ENCODE results near the gene GBGT1. TPM values are rescaled to one million over a fixed set of nuclear protein-coding genes. Genes with fewer than 3 reads are reported as not detected.

Gene GBGT1
- total RNA-seq, 1 experiment from 2014 or later = 16.5 TPM

DNA sequence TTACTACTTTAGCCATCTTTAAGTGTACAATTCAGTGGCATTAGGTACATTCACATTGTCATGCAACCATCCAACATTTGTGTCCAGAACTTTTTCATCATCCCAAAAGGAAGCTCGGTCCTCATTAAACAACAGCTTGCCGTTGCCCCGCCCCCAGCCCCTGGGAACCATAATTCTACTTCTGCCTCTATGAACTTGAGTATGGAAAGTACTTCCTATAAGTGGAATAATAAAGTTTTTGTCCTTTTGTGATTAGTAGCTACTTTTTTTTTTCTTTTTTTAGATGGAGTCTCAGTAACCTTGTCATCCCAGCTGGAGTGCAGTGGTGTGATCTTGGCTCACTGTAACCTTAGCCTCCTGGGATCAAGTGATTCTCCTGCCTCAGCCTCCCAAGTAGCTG lies 5.0 kb downstream of the GBGT1 start:
- Mint-ChIP-seq H3K9me3 (no peaks in the 10 kb centered on the region), H3K36me3 (peaks cover 24% of the 10 kb centered on the region), H3K27ac (no peak overlapping the region), H3K4me3 (no peak overlapping the region), H3K27me3 (ENCODE audit: low read depth) (no peaks in the 10 kb centered on the region), H3K4me1 (peaks cover 2% of the 10 kb centered on the region; the same call in 1 of the 2 replicates)
- POLR2A ChIA-PET = no interaction called here
- ATAC-seq (no peak), DNase-seq (ENCODE audit: low spot score) (no peak)
- CTCF ChIA-PET = interaction anchor here (0.8 to 3.8 kb wide), 4 partner anchors 11 to 110 kb away, joined by 3 to 16 read pairs (median 9); no protein-coding TSS in a partner anchor
- TF ChIP-seq GRHL2 (CRISPR knock-in tag; IDR thresholded peaks at IDR 0.05; ENCODE audit: insufficient replicate concordance, severe bottlenecking) (no peak), GTF2I (CRISPR knock-in tag; conservative IDR thresholded peaks at IDR 0.05) (no peak), TP53 (CRISPR knock-in tag; IDR thresholded peaks at IDR 0.05) (no peak), ELF4 (CRISPR knock-in tag; IDR thresholded peaks at IDR 0.05; ENCODE audit: low read depth) (no peak), RELA (CRISPR knock-in tag; IDR thresholded peaks at IDR 0.05; ENCODE audit: borderline replicate concordance) (no peak), ZNF416 (CRISPR knock-in tag; IDR thresholded peaks at IDR 0.05) (no peak), SP1 (CRISPR knock-in tag; conservative IDR thresholded peaks at IDR 0.05) (no peak), SOX15 (CRISPR knock-in tag; IDR thresholded peaks at IDR 0.05) (no peak), ZNF219 (CRISPR knock-in tag; IDR thresholded peaks at IDR 0.05; ENCODE audit: borderline replicate concordance) (no peak)
- TF ChIP-seq, protein P1, sequence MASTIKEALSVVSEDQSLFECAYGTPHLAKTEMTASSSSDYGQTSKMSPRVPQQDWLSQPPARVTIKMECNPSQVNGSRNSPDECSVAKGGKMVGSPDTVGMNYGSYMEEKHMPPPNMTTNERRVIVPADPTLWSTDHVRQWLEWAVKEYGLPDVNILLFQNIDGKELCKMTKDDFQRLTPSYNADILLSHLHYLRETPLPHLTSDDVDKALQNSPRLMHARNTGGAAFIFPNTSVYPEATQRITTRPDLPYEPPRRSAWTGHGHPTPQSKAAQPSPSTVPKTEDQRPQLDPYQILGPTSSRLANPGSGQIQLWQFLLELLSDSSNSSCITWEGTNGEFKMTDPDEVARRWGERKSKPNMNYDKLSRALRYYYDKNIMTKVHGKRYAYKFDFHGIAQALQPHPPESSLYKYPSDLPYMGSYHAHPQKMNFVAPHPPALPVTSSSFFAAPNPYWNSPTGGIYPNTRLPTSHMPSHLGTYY (CRISPR knock-in tag; IDR thresholded peaks at IDR 0.05) = no peak
- TF ChIP-seq, protein P2, sequence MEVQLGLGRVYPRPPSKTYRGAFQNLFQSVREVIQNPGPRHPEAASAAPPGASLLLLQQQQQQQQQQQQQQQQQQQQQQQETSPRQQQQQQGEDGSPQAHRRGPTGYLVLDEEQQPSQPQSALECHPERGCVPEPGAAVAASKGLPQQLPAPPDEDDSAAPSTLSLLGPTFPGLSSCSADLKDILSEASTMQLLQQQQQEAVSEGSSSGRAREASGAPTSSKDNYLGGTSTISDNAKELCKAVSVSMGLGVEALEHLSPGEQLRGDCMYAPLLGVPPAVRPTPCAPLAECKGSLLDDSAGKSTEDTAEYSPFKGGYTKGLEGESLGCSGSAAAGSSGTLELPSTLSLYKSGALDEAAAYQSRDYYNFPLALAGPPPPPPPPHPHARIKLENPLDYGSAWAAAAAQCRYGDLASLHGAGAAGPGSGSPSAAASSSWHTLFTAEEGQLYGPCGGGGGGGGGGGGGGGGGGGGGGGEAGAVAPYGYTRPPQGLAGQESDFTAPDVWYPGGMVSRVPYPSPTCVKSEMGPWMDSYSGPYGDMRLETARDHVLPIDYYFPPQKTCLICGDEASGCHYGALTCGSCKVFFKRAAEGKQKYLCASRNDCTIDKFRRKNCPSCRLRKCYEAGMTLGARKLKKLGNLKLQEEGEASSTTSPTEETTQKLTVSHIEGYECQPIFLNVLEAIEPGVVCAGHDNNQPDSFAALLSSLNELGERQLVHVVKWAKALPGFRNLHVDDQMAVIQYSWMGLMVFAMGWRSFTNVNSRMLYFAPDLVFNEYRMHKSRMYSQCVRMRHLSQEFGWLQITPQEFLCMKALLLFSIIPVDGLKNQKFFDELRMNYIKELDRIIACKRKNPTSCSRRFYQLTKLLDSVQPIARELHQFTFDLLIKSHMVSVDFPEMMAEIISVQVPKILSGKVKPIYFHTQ (CRISPR knock-in tag; IDR thresholded peaks at IDR 0.05) = no peak
- TF ChIP-seq, protein P3, sequence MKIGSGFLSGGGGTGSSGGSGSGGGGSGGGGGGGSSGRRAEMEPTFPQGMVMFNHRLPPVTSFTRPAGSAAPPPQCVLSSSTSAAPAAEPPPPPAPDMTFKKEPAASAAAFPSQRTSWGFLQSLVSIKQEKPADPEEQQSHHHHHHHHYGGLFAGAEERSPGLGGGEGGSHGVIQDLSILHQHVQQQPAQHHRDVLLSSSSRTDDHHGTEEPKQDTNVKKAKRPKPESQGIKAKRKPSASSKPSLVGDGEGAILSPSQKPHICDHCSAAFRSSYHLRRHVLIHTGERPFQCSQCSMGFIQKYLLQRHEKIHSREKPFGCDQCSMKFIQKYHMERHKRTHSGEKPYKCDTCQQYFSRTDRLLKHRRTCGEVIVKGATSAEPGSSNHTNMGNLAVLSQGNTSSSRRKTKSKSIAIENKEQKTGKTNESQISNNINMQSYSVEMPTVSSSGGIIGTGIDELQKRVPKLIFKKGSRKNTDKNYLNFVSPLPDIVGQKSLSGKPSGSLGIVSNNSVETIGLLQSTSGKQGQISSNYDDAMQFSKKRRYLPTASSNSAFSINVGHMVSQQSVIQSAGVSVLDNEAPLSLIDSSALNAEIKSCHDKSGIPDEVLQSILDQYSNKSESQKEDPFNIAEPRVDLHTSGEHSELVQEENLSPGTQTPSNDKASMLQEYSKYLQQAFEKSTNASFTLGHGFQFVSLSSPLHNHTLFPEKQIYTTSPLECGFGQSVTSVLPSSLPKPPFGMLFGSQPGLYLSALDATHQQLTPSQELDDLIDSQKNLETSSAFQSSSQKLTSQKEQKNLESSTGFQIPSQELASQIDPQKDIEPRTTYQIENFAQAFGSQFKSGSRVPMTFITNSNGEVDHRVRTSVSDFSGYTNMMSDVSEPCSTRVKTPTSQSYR (CRISPR knock-in tag; IDR thresholded peaks at IDR 0.05) = no peak
- TF ChIP-seq, protein P4, sequence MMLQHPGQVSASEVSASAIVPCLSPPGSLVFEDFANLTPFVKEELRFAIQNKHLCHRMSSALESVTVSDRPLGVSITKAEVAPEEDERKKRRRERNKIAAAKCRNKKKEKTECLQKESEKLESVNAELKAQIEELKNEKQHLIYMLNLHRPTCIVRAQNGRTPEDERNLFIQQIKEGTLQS (CRISPR knock-in tag; conservative IDR thresholded peaks at IDR 0.05) = no peak
- TF ChIP-seq, protein P5, sequence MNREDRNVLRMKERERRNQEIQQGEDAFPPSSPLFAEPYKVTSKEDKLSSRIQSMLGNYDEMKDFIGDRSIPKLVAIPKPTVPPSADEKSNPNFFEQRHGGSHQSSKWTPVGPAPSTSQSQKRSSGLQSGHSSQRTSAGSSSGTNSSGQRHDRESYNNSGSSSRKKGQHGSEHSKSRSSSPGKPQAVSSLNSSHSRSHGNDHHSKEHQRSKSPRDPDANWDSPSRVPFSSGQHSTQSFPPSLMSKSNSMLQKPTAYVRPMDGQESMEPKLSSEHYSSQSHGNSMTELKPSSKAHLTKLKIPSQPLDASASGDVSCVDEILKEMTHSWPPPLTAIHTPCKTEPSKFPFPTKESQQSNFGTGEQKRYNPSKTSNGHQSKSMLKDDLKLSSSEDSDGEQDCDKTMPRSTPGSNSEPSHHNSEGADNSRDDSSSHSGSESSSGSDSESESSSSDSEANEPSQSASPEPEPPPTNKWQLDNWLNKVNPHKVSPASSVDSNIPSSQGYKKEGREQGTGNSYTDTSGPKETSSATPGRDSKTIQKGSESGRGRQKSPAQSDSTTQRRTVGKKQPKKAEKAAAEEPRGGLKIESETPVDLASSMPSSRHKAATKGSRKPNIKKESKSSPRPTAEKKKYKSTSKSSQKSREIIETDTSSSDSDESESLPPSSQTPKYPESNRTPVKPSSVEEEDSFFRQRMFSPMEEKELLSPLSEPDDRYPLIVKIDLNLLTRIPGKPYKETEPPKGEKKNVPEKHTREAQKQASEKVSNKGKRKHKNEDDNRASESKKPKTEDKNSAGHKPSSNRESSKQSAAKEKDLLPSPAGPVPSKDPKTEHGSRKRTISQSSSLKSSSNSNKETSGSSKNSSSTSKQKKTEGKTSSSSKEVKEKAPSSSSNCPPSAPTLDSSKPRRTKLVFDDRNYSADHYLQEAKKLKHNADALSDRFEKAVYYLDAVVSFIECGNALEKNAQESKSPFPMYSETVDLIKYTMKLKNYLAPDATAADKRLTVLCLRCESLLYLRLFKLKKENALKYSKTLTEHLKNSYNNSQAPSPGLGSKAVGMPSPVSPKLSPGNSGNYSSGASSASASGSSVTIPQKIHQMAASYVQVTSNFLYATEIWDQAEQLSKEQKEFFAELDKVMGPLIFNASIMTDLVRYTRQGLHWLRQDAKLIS (CRISPR knock-in tag; IDR thresholded peaks at IDR 0.05; ENCODE audit: borderline replicate concordance) = no peak

DNA sequence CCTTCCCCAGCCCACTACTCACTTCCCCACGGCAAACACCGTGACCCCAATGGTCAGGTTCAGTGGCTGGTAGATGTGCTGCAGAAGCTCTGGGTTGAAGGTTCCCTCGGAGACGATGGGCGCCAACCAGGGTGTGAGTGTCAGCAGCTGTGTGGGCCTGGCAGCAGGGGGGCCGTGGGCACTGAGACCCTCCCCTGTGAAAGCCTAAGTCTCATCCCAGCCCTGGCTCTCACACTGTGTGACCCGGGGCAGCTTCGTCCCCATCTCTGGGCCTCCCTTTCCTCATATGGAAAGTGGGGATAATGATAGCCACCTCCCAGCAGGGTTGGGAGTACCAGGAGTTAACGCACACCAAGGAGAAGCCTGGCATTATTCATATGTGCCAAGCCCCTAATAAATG lies 8.6 kb downstream of the GBGT1 start:
- Mint-ChIP-seq H3K36me3 (peaks cover 20% of the 10 kb centered on the region), H3K4me3 (no peak overlapping the region), H3K27ac (no peak overlapping the region), H3K4me1 (no peaks in the 10 kb centered on the region), H3K9me3 (no peaks in the 10 kb centered on the region), H3K27me3 (ENCODE audit: low read depth) (no peaks in the 10 kb centered on the region; the same call in 1 of the 2 replicates)
- POLR2A ChIA-PET = no interaction called here
- no peak for ATAC-seq
- CTCF ChIA-PET = interaction anchor here (1.6 to 2.9 kb wide), 3 partner anchors 9 to 33 kb away, joined by 5 to 9 read pairs (median 6); partner anchors contain the start of gene GBGT1
- DNase-seq (ENCODE audit: low spot score) = no peak
- TF ChIP-seq, protein P3 (CRISPR knock-in tag; IDR thresholded peaks at IDR 0.05) = no peak

All from WTC11 (cell line).